GM12891 (cell line): ENCODE results near the gene PTPRD.

ENCODE experiments used
- DNase-seq: peaks from one replicate; pipeline ENCODE4 v3.0.0; 2011; ENCODE audit warnings: low spot score; ENCODE audit not compliant: insufficient read length
- FAIRE-seq: peaks from 2 replicates; lab custom pipeline; 2011; peaks lifted over from hg19 to GRCh38; lab: Jason Lieb, UNC
- PAX5 ChIP-seq: IDR thresholded peaks from 2 replicates; pipeline ENCODE4 v1.6.1; 2011; ENCODE audit warnings: low read length, moderate library complexity, mild to moderate bottlenecking; ENCODE audit not compliant: insufficient read depth, severe bottlenecking
- POLR2A ChIP-seq: IDR thresholded peaks from 2 replicates; pipeline ENCODE4 v1.6.1; 2011; ENCODE audit warnings: low read depth, low read length, control low read depth
- POLR2AphosphoS5 ChIP-seq: IDR thresholded peaks from 2 replicates; pipeline ENCODE4 v1.6.1; 2011; ENCODE audit warnings: low read depth, low read length, control low read depth
- POU2F2 ChIP-seq: IDR thresholded peaks from 2 replicates; pipeline ENCODE4 v1.6.1; 2011; ENCODE audit warnings: low read depth, mild to moderate bottlenecking, control low read depth, low read length, moderate library complexity
- SPI1 ChIP-seq: IDR thresholded peaks from 2 replicates; pipeline ENCODE4 v1.6.1; 2011; ENCODE audit warnings: low read depth, low read length, control low read depth
- TAF1 ChIP-seq: IDR thresholded peaks from 2 replicates; pipeline ENCODE4 v1.6.1; 2011; ENCODE audit warnings: low read depth, low read length, control low read depth

PTPRD gene

DNA sequence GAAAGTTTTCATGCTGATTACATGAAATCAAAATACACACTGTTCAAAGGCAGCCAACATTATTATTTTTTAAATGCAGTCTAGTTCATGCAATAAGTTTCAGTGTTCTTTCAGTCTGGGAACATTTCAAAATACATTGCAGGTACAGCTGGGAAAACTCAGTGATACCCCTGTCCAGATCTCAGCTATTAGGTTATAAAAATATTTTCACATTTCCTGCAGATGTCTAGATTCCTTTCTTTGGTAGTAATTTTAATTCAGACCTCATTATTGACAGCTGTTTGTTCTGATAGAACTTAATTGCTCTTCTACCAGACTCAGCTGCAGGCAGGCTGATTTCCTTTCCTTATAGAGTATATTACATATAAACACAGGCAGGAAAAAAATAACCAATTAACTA, 2256.4 kb downstream of the PTPRD start:
- DNase-seq: no peak
- no peak for TF ChIP-seq TAF1
- FAIRE-seq: no peak

- DNase-seq (no peak), FAIRE-seq (no peak)
- TF ChIP-seq POU2F2: no peak
- TF ChIP-seq POLR2A: no peak
- no peak for TF ChIP-seq PAX5
- no peak for TF ChIP-seq POLR2AphosphoS5
- TF ChIP-seq SPI1: no peak
- TF ChIP-seq TAF1: no peak
Observed at GRCh38 chr9:8351436-8351835, 2261.4 kb downstream of the PTPRD start.

GRCh38 chr9:8349901-8350300, 2262.9 kb downstream of the PTPRD start:
- FAIRE-seq: no peak
- DNase-seq: no peak
- TF ChIP-seq POLR2A (no peak), POU2F2 (no peak), POLR2AphosphoS5 (no peak), SPI1 (no peak), PAX5 (no peak), TAF1 (no peak)

DNA sequence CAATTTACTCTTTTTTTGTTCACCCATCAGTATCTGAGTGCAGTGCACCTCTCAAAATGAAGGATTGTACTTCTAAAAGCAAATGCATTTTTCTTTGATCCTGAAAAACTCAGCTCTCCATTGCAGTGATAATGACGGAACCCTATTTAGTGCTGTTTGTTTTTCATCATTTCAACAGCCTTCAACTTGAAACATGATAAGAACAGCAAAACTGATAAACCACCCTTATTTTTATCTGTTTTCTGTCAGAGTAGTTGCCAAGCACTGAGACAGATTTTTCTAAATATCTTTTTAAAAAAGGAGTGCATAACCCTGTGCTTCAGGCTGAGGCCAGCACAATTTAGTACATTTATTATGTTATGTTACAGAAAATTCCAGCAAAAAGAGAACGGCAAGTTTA, 2263.4 kb downstream of the PTPRD start:
- no peak for FAIRE-seq
- DNase-seq: no peak
- no peak for TF ChIP-seq TAF1
- no peak for TF ChIP-seq POLR2A
- no peak for TF ChIP-seq POLR2AphosphoS5

DNA sequence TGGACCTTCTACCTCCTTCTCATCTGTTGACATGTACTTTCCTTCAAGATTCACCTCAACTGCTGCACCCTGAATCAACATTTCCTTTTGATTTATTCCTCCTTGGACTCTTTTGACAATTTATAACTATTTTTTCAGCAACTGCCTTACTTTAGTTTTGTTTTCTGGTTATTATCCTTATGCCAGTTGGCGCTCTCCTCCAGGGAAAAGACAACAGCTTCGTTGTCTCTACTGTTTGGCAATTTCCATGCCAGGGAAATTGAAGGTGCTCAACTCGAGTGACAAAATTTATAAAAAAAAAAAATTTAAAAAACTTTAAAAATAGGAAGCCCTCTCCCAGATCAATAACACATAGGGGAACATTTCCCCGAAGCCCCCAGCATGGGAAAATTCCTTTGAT, 2264.0 kb downstream of the PTPRD start:
- FAIRE-seq (no peak), DNase-seq (no peak)
- TF ChIP-seq PAX5: no peak
- no peak for TF ChIP-seq POU2F2
- no peak for TF ChIP-seq POLR2A
- no peak for TF ChIP-seq POLR2AphosphoS5
- TF ChIP-seq TAF1: no peak
- no peak for TF ChIP-seq SPI1

DNA sequence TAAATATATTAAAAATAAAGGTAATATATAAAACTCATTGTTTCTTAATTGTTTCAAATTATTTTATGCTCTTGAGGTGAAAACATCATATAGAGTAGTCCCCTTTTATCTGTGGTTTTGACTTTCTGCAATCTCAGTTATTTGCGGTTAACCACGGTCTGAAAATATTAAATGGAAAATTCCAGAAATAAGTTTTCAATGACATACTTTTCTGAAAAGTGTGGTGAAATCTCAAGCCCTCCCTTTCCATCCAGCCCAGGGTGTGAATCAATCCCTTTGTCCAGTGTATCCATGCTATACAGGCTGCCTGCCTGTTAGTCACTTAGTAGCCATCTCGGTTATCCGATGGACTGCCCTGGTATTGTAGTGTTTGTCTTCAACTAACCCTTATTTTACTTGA, 2266.5 kb downstream of the PTPRD start:
- TF ChIP-seq POLR2A: no peak
- DNase-seq (no peak), FAIRE-seq (no peak)

- DNase-seq (no peak), FAIRE-seq (no peak)
- no peak for TF ChIP-seq POLR2A
- no peak for TF ChIP-seq SPI1
- TF ChIP-seq PAX5: no peak
- no peak for TF ChIP-seq TAF1
- no peak for TF ChIP-seq POU2F2
- TF ChIP-seq POLR2AphosphoS5: no peak
Observed at GRCh38 chr9:8338767-8339510, 2273.9 kb downstream of the PTPRD start.

- FAIRE-seq (no peak), DNase-seq (no peak)
- TF ChIP-seq POU2F2 (no peak), TAF1 (no peak), POLR2AphosphoS5 (no peak), PAX5 (no peak), SPI1 (no peak), POLR2A (no peak)
Observed at GRCh38 chr9:8337834-8338766, 2274.7 kb downstream of the PTPRD start.

DNA sequence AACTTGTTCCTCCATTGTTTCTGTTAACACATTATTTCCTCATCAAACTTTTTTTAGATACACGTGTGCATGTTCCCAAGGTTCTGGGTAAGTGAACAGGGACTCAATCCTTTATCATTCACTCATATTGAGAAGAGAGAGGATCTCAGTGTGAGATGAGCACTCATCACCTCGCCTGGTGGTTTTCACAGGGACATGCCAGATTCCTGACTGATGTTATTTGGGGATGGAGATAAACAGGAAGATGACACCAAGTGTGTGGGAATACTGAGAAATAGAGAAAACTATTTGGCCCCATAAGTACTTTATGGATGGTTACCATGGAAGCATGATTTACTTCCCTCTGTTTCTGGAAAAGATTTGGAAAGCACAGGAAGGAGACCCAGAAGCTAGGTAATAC, 2279.9 kb downstream of the PTPRD start:
- TF ChIP-seq POU2F2: no peak
- no peak for TF ChIP-seq TAF1
- no peak for TF ChIP-seq PAX5
- TF ChIP-seq SPI1: no peak
- TF ChIP-seq POLR2AphosphoS5: no peak
- TF ChIP-seq POLR2A: no peak
- no peak for FAIRE-seq
- no peak for DNase-seq

GRCh38 chr9:8332331-8332650, 2280.5 kb downstream of the PTPRD start:
- DNase-seq (no peak), FAIRE-seq (no peak)
- TF ChIP-seq POLR2A (no peak), POLR2AphosphoS5 (no peak), POU2F2 (no peak), SPI1 (no peak)
